Spleen (tissue), 11 donors: ENCODE data around the gene FAM222B. TPM values are rescaled to one million over a fixed set of nuclear protein-coding genes. Genes with fewer than 3 reads are reported as not detected.

Experiments
- DNase-seq: peaks from one replicate; pipeline ENCODE4 v3.0.0-alpha.2; 2020
- H3K27ac ChIP-seq, 8 donors: fragments of 200-600 bp; sonication (generic) in 7 of 8; 1 replicate in 4 of 8; 2 replicates in 4 of 8; pipeline versions ENCODE4 v1.5.0 to v1.8.0; 2016 to 2021; ENCODE audit warnings: inconsistent platforms in 4 of 8, mild to moderate bottlenecking in 4 of 8, moderate library complexity in 1 of 8
- H3K27me3 ChIP-seq, 7 donors: fragments of 200-600 bp; sonication (generic) in 6 of 7; replicated peaks in 1 of 7; 1 replicate in 4 of 7; 2 replicates in 3 of 7; pipeline versions ENCODE4 v1.5.0 to v1.8.0; 2016 to 2021; ENCODE audit warnings: inconsistent platforms in 3 of 7, mild to moderate bottlenecking in 1 of 7
- H3K36me3 ChIP-seq, 6 donors: fragments of 200-600 bp; sonication (generic) in 5 of 6; 1 replicate in 4 of 6; 2 replicates in 2 of 6; pipeline versions ENCODE4 v1.5.0 to v1.8.0; 2016 to 2021; ENCODE audit warnings: inconsistent platforms in 2 of 6
- H3K4me1 ChIP-seq, 6 donors: fragments of 200-600 bp; sonication (generic) in 5 of 6; 1 replicate in 3 of 6; 2 replicates in 3 of 6; pipeline versions ENCODE4 v1.5.0 to v1.8.0; 2016 to 2021; ENCODE audit warnings: inconsistent platforms in 3 of 6
- H3K4me3 ChIP-seq, 8 donors: fragments of 200-600 bp; sonication (generic) in 7 of 8; 1 replicate in 4 of 8; 2 replicates in 4 of 8; pipeline versions ENCODE4 v1.5.0 to v1.8.0; 2016 to 2021; ENCODE audit warnings: inconsistent platforms in 4 of 8, mild to moderate bottlenecking in 4 of 8, moderate library complexity in 2 of 8
- H3K9me3 ChIP-seq, 8 donors: fragments of 200-600 bp; sonication (generic) in 7 of 8; 1 replicate in 4 of 8; 2 replicates in 4 of 8; pipeline versions ENCODE4 v1.5.0 to v1.8.0; 2016 to 2021; ENCODE audit warnings: inconsistent platforms in 4 of 8
- CTCF ChIP-seq, 11 experiments: fragments of 200-600 bp in 7 of 11; fragments of 450-650 bp in 4 of 11; sonication (generic) in 4 of 11; IDR thresholded peaks in 8 of 11; conservative IDR thresholded peaks in 3 of 11; 1 replicate in 7 of 11; 2 replicates in 4 of 11; pipeline versions ENCODE4 v1.4.0 to v1.8.0; 2016 to 2021; ENCODE audit warnings: antibody characterized with exemption in 11 of 11, inconsistent platforms in 4 of 11, mild to moderate bottlenecking in 1 of 11
- POLR2A ChIP-seq, 3 donors: fragments of 450-650 bp; IDR thresholded peaks; one replicate each; pipeline ENCODE4 v1.5.1; 2017; ENCODE audit warnings: antibody characterized with exemption in 3 of 3, mild to moderate bottlenecking in 1 of 3
- POLR2AphosphoS5 ChIP-seq, 3 donors: sonication (generic); formaldehyde crosslinking; IDR thresholded peaks; one replicate each; pipeline ENCODE4 v1.5.1; 2017; ENCODE audit warnings: antibody characterized with exemption in 3 of 3
- WGBS, 5 donors: extraction: QIAGEN DNeasy Blood & Tissue Kit in 3 of 5; methylation state at CpG; one replicate each; pipeline versions ENCODE4 v1.1.5 to v1.1.7; 2013 to 2018; 5-methylcytosine and 5-hydroxymethylcytosine counted together
- intact Hi-C: fragments of 100-400 bp; cut with DNase I; formaldehyde crosslinking; loops from one replicate; pipeline ENCODE4 v1.15.0; 2023; ENCODE audit warnings: low total_unique reads
- polyA plus RNA-seq, 3 donors: library from polyadenylated mRNA; stranded (reverse); fragments of 200-250 nt; gene quantifications; one replicate each; pipeline ENCODE4 v1.2.1, GENCODE V29; 2013
- total RNA-seq, 7 donors: library from RNA; depleted of rRNA in 3 of 7; stranded (reverse); fragments of >200 nt in 3 of 7; fragmentation: NEBNext Ultra II Directional in 4 of 7; extraction: Animal tissue kit (Norgen Biotek cat#: 25700) in 4 of 7; gene quantifications; one replicate each; pipeline versions ENCODE4 v1.1.0 to v1.2.1, GENCODE V29; 2016 to 2021
- donor health status: healthy with polysubstance abuse.
- donor health status: DM: no; HTN: no; CAD: no; lungs with moderate emphysema.
- donor health status: DM: no; HTN: no; CAD: no.
- donor health status: Bipolar disorder and iron deficiency.
- donor health status: healthy.
- donor health status: DM: no; HTN: no; CAD: no.
- donor health status: DM: yes; HTN: yes; CAD: no.

FAM222B gene
- total and polyA plus RNA-seq, 10 donors, result 2.9 to 23.6 (median 15.0) TPM

- Histone ChIP-seq H3K9me3 (no peaks in the 10 kb centered on the region), H3K27ac (peak overlapping the region; percentile 62 to 92 (median 89)), H3K27me3 (peaks cover 0 to 18% (median 11%) of the 10 kb centered on the region in 7 donors), H3K4me1 (peaks cover 45 to 92% (median 82%) of the 10 kb centered on the region in 6 donors), H3K36me3 (peaks cover 0 to 46% (median 37%) of the 10 kb centered on the region in 6 donors), H3K4me3 (peak overlapping the region; percentile 72 to 99 (median 91))
- 1 to 3% (median 2%) methylated on average over 25 to 30 of the region's 30 CpGs for WGBS, 5 donors
- no peak for DNase-seq
- intact Hi-C loops, result no loop called here
- TF ChIP-seq CTCF (IDR thresholded peaks at IDR 0.05 in 8 of 11, conservative IDR thresholded peaks at IDR 0.05 in 3 of 11) (peak in 1 of 11 experiments; percentile 18), POLR2A (IDR thresholded peaks at IDR 0.05) (no peak)
These were observed 122.2 kb downstream of the FAM222B start for GRCh38 chr17:28720247-28720996.

- 37 to 44% (median 40%) methylated on average over 18 of the region's 18 CpGs for WGBS, 5 donors
- peak overlapping the region; percentile 62 to 92 (median 89) for H3K27ac ChIP-seq
- intact Hi-C loops, result no loop called here
These were observed 123.6 kb downstream of the FAM222B start for GRCh38 chr17:28719021-28719433.

GRCh38 chr17:28718333-28719020 is 124.1 kb downstream of the FAM222B start:
- TF ChIP-seq POLR2AphosphoS5 (IDR thresholded peaks at IDR 0.05) (no peak), CTCF (IDR thresholded peaks at IDR 0.05 in 8 of 11, conservative IDR thresholded peaks at IDR 0.05 in 3 of 11) (no peak), POLR2A (IDR thresholded peaks at IDR 0.05) (no peak)
- intact Hi-C loops, result no loop called here
- peak overlapping the region; percentile 62 to 92 (median 89) for H3K27ac ChIP-seq
- WGBS, 5 donors, result 44 to 51% (median 48%) methylated on average over 18 of the region's 18 CpGs
- peaks cover 0 to 48% (median 30%) of the 10 kb centered on the region in 6 donors for H3K36me3 ChIP-seq
- H3K4me1 ChIP-seq, result peaks cover 38 to 73% (median 65%) of the 10 kb centered on the region in 6 donors
- peaks cover 0 to 18% (median 11%) of the 10 kb centered on the region in 7 donors for H3K27me3 ChIP-seq
- no peak for DNase-seq
- H3K4me3 ChIP-seq, result peak overlapping the region in 5 of 8 donors; percentile 31 to 88 (median 46)
- no peaks in the 10 kb centered on the region for H3K9me3 ChIP-seq

More at GRCh38 chr17:28719021-28719433, 123.6 kb downstream of the FAM222B start:
- peak overlapping the region; percentile 10 to 99 (median 91) for H3K4me3 ChIP-seq
- peaks cover 0 to 18% (median 11%) of the 10 kb centered on the region in 7 donors for H3K27me3 ChIP-seq
- H3K36me3 ChIP-seq, result peaks cover 0 to 49% (median 35%) of the 10 kb centered on the region in 6 donors
- DNase-seq, result peak; percentile 85
- H3K4me1 ChIP-seq, result peaks cover 38 to 78% (median 69%) of the 10 kb centered on the region in 6 donors
- H3K9me3 ChIP-seq, result no peaks in the 10 kb centered on the region
- TF ChIP-seq POLR2AphosphoS5 (IDR thresholded peaks at IDR 0.05) (no peak), POLR2A (IDR thresholded peaks at IDR 0.05) (no peak), CTCF (IDR thresholded peaks at IDR 0.05 in 8 of 11, conservative IDR thresholded peaks at IDR 0.05 in 3 of 11) (no peak)
